Stimulated activated memory B cell treated with anti-CD40 and anti-IgM and Interleukin-4, amounts not matched to agents 10 μg/mL and 1 μg/mL and 100 μg/mL, for 72 hours (primary cell): Measurements from ENCODE around the gene GINS1.

Experiments
- ATAC-seq: fragments of 150-1000 bp; cut with Tn5 transposase; 2 replicates; pipeline ENCODE4 v1.10.0; 2021
- H3K27ac Mint-ChIP-seq: one replicate; pipeline ENCODE4 v1.8.0; 2022; ENCODE audit warnings: mild to moderate bottlenecking, mixed read lengths
- H3K27me3 Mint-ChIP-seq: one replicate; pipeline ENCODE4 v1.8.0; 2022; ENCODE audit warnings: mixed read lengths
- H3K36me3 Mint-ChIP-seq: one replicate; pipeline ENCODE4 v1.8.0; 2022; ENCODE audit warnings: mixed read lengths
- H3K4me1 Mint-ChIP-seq: one replicate; pipeline ENCODE4 v1.8.0; 2022; ENCODE audit warnings: mixed read lengths
- H3K4me3 Mint-ChIP-seq: one replicate; pipeline ENCODE4 v1.8.0; 2022; ENCODE audit warnings: mild to moderate bottlenecking, moderate library complexity, mixed read lengths
- H3K9me3 Mint-ChIP-seq: one replicate; pipeline ENCODE4 v1.8.0; 2022; ENCODE audit warnings: mixed read lengths

The GINS1 gene

GRCh38 chr20:25459111-25459830 is 51.8 kb downstream of the GINS1 start:
- no peak for ATAC-seq
- H3K4me1 Mint-ChIP-seq = peaks cover 7% of the 10 kb centered on the region

GRCh38 chr20:25459916-25460535 is 52.6 kb downstream of the GINS1 start:
- Mint-ChIP-seq H3K27me3 (peaks cover 10% of the 10 kb centered on the region), H3K27ac (no peak overlapping the region), H3K4me1 (peaks cover 7% of the 10 kb centered on the region), H3K36me3 (no peaks in the 10 kb centered on the region), H3K4me3 (no peak overlapping the region), H3K9me3 (no peaks in the 10 kb centered on the region)
- no peak for ATAC-seq

More at GRCh38 chr20:25459111-25459830, 51.8 kb downstream of the GINS1 start:
- Mint-ChIP-seq H3K27me3 (peaks cover 10% of the 10 kb centered on the region), H3K36me3 (no peaks in the 10 kb centered on the region), H3K27ac (no peak overlapping the region), H3K9me3 (no peaks in the 10 kb centered on the region), H3K4me3 (no peak overlapping the region)

GRCh38 chr20:25460566-25461280 is 53.2 kb downstream of the GINS1 start:
- Mint-ChIP-seq H3K27me3 (peaks cover 10% of the 10 kb centered on the region), H3K27ac (no peak overlapping the region), H3K4me1 (peaks cover 7% of the 10 kb centered on the region), H3K4me3 (no peak overlapping the region), H3K36me3 (no peaks in the 10 kb centered on the region), H3K9me3 (no peaks in the 10 kb centered on the region)
- ATAC-seq = peak; percentile 4

- H3K4me1 Mint-ChIP-seq = peaks cover 7% of the 10 kb centered on the region
- peaks cover 10% of the 10 kb centered on the region for H3K27me3 Mint-ChIP-seq
- no peak overlapping the region for H3K4me3 Mint-ChIP-seq
- H3K36me3 Mint-ChIP-seq = no peaks in the 10 kb centered on the region
- no peak for ATAC-seq
- H3K9me3 Mint-ChIP-seq = no peaks in the 10 kb centered on the region
- H3K27ac Mint-ChIP-seq = no peak overlapping the region
Observed at GRCh38 chr20:25461281-25461650, 53.8 kb downstream of the GINS1 start.

GRCh38 chr20:25461786-25462545 is 54.5 kb downstream of the GINS1 start:
- no peaks in the 10 kb centered on the region for H3K9me3 Mint-ChIP-seq
- ATAC-seq = no peak
- no peak overlapping the region for H3K27ac Mint-ChIP-seq
- peaks cover 7% of the 10 kb centered on the region for H3K4me1 Mint-ChIP-seq
- H3K36me3 Mint-ChIP-seq = no peaks in the 10 kb centered on the region
- peaks cover 10% of the 10 kb centered on the region for H3K27me3 Mint-ChIP-seq
- no peak overlapping the region for H3K4me3 Mint-ChIP-seq

GRCh38 chr20:25464501-25465242 is 57.2 kb downstream of the GINS1 start:
- Mint-ChIP-seq H3K9me3 (no peaks in the 10 kb centered on the region), H3K27me3 (peaks cover 24% of the 10 kb centered on the region), H3K4me1 (peaks cover 7% of the 10 kb centered on the region), H3K4me3 (no peak overlapping the region), H3K27ac (no peak overlapping the region), H3K36me3 (no peaks in the 10 kb centered on the region)
- no peak for ATAC-seq

GRCh38 chr20:25465243-25466135 is 58.0 kb downstream of the GINS1 start:
- Mint-ChIP-seq H3K27ac (no peak overlapping the region), H3K27me3 (peaks cover 25% of the 10 kb centered on the region), H3K4me3 (no peak overlapping the region), H3K4me1 (peaks cover 15% of the 10 kb centered on the region), H3K9me3 (no peaks in the 10 kb centered on the region), H3K36me3 (no peaks in the 10 kb centered on the region)
- ATAC-seq = no peak

GRCh38 chr20:25466846-25467245 is 59.4 kb downstream of the GINS1 start:
- ATAC-seq = no peak
- Mint-ChIP-seq H3K9me3 (no peaks in the 10 kb centered on the region), H3K4me1 (peaks cover 9% of the 10 kb centered on the region)

GRCh38 chr20:25467441-25467840 is 60.0 kb downstream of the GINS1 start:
- H3K27ac Mint-ChIP-seq = no peak overlapping the region
- no peaks in the 10 kb centered on the region for H3K9me3 Mint-ChIP-seq
- no peak overlapping the region for H3K4me3 Mint-ChIP-seq
- ATAC-seq = no peak
- H3K36me3 Mint-ChIP-seq = no peaks in the 10 kb centered on the region
- H3K4me1 Mint-ChIP-seq = peaks cover 8% of the 10 kb centered on the region
- H3K27me3 Mint-ChIP-seq = peaks cover 26% of the 10 kb centered on the region

More at GRCh38 chr20:25466846-25467245, 59.4 kb downstream of the GINS1 start:
- Mint-ChIP-seq H3K27ac (no peak overlapping the region), H3K27me3 (peaks cover 26% of the 10 kb centered on the region), H3K36me3 (no peaks in the 10 kb centered on the region), H3K4me3 (no peak overlapping the region)

- Mint-ChIP-seq H3K4me3 (no peak overlapping the region), H3K9me3 (no peaks in the 10 kb centered on the region), H3K27me3 (peaks cover 26% of the 10 kb centered on the region), H3K36me3 (no peaks in the 10 kb centered on the region), H3K4me1 (peaks cover 8% of the 10 kb centered on the region), H3K27ac (no peak overlapping the region)
- ATAC-seq = peak; percentile 43
Observed at GRCh38 chr20:25468126-25469075, 60.9 kb downstream of the GINS1 start.

- peaks cover 26% of the 10 kb centered on the region for H3K27me3 Mint-ChIP-seq
- no peaks in the 10 kb centered on the region for H3K36me3 Mint-ChIP-seq
- no peak overlapping the region for H3K27ac Mint-ChIP-seq
- H3K9me3 Mint-ChIP-seq = no peaks in the 10 kb centered on the region
- H3K4me3 Mint-ChIP-seq = no peak overlapping the region
- ATAC-seq = no peak
- peaks cover 8% of the 10 kb centered on the region for H3K4me1 Mint-ChIP-seq
Observed at GRCh38 chr20:25469558-25469957, 62.1 kb downstream of the GINS1 start.

- no peaks in the 10 kb centered on the region for H3K36me3 Mint-ChIP-seq
- ATAC-seq = no peak
Observed at GRCh38 chr20:25470045-25470444, 62.6 kb downstream of the GINS1 start.

GRCh38 chr20:25471020-25471419 is 63.5 kb downstream of the GINS1 start:
- H3K9me3 Mint-ChIP-seq = no peaks in the 10 kb centered on the region
- no peak overlapping the region for H3K4me3 Mint-ChIP-seq
- H3K4me1 Mint-ChIP-seq = peaks cover 8% of the 10 kb centered on the region
- ATAC-seq = no peak
- H3K36me3 Mint-ChIP-seq = no peaks in the 10 kb centered on the region
- H3K27me3 Mint-ChIP-seq = peaks cover 26% of the 10 kb centered on the region
- H3K27ac Mint-ChIP-seq = no peak overlapping the region

More at GRCh38 chr20:25470045-25470444, 62.6 kb downstream of the GINS1 start:
- Mint-ChIP-seq H3K9me3 (no peaks in the 10 kb centered on the region), H3K4me1 (peaks cover 8% of the 10 kb centered on the region), H3K27ac (no peak overlapping the region), H3K27me3 (peaks cover 26% of the 10 kb centered on the region), H3K4me3 (no peak overlapping the region)
